GM10266 (cell line): Measurements from ENCODE around the gene MAPRE3.
A peak's percentile ranks its signal among the peaks of the same experiment; 100 is the strongest.

Source experiments
- DNase-seq: peaks from one replicate; pipeline ENCODE4 v3.0.0; 2012; ENCODE audit errors: extremely low spot score
- CTCF ChIP-seq: IDR thresholded peaks from 2 replicates; pipeline ENCODE4 v1.5.1; 2012; ENCODE audit warnings: mild to moderate bottlenecking, low read depth; ENCODE audit not compliant: control insufficient read depth, insufficient read depth; ENCODE audit errors: missing control alignments

The MAPRE3 gene

DNA sequence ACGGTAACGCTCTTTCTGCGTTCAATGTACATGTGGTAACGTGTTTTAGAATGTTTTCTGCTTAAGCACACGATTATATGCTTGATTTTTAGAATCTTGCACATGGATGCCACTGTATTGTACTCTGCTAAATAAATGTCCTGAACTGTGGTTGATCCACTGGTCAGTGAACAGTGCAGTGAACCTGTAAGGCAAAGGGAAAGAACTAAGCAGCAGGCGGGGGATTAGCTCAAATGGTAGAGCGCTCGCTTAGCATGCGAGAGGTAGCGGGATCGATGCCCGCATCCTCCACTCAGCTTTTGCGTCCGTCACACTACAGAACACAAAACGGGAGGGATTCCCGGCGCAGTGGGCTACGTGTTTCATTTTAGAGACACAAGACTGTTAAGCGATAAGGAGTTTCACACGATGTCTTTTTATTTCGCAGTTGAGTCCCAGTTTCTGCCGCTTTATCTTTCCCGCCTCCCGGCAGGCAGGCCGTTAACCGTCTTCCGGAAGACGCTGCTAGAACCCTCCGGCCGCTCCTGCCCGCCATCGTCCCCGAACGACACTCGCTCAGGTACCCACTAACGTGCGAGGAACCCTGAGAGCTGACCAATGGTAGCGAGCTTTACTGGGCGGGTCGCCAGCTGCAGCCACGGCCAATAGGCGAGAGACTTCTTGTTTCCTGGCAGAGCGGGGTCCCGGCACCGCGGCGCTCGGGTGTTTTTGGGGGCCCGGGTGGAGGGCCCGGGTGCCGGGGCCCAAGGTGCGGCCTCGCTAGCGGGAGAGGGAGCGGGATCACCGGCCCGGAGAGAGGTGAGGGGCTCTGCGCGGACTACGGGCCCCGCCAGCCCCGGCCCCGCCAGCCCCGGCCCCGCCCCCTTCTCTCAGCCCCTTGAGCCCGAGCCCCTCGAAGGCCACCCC, 80.8 kb downstream of the MAPRE3 start, which contains the start of gene AGBL5:
Gene AGBL5, plus strand, starts transcription at position 673 of the 906 bp plus-strand sequence. CDS start 1,291 bp downstream, outside the sequence.
- TF ChIP-seq CTCF = no peak
- peak; percentile 100 for DNase-seq

- no peak for TF ChIP-seq CTCF
Measured at GRCh38 chr2:27051902-27052645, 81.6 kb downstream of the MAPRE3 start.

DNA sequence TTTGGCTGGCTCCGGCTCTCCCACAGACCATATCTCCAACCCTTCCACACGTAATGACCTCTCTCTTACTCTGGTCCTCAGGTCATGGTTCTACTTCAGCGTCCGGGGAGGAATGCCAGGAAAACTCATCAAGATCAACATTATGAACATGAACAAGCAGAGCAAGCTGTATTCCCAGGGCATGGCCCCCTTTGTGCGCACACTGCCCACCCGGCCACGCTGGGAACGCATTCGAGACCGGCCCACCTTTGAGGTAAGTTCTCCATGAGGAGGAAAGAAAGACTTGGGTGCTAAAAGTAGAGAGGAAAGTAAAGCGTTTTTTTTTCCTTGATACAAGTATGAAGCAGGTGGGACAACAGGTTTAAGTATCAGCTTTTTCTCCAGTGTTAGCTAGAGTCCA, 82.9 kb downstream of the MAPRE3 start:
- TF ChIP-seq CTCF = no peak
- DNase-seq = no peak

More at GRCh38 chr2:27051902-27052645, 81.6 kb downstream of the MAPRE3 start:
- DNase-seq = no peak

GRCh38 chr2:27053776-27054175, 83.3 kb downstream of the MAPRE3 start:
- TF ChIP-seq CTCF = no peak
- no peak for DNase-seq

- no peak for DNase-seq
- TF ChIP-seq CTCF = no peak
Measured at GRCh38 chr2:27054721-27055120, 84.3 kb downstream of the MAPRE3 start.

GRCh38 chr2:27057184-27057583, 86.7 kb downstream of the MAPRE3 start:
- no peak for TF ChIP-seq CTCF
- no peak for DNase-seq
